ENCODE measurements around the gene PRCC.
A peak's percentile ranks its signal among the peaks of the same experiment; 100 is the strongest.

PRCC gene

DNA sequence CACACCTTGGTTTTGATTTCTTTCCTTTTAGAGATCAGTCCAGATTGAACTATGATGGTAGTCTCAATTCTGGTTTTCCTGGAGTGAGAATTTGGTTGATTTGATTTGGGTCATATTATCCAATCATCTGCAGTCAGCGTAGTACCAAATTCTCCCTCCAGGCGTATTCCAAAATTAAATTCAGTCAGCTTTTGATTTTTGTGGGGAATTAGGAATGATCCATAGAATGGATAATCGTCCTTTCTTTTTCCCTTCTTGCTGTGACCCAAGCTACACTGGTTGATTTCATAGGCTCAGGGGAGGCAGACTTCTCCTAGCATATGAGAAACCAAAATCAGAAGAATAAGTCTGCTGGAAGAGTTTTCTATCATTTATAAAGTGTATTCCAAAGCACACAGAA is 4.9 kb downstream of the PRCC start:
- H4K5ac ChIP-seq (ENCODE audit: low read length): no peak overlapping the region
- no peaks in the 10 kb centered on the region for H3K27me3 ChIP-seq (ENCODE audit: insufficient read depth, low read length, poor library complexity)
- H3K4me2 ChIP-seq (ENCODE audit: low read length): no peak overlapping the region
- DNase-seq: no peak
- no peak overlapping the region for H3K9ac ChIP-seq (ENCODE audit: low read length)
- H2BK5ac ChIP-seq (ENCODE audit: low read length): no peak overlapping the region
- WGBS (ENCODE audit: extremely low coverage, insufficient coverage, low lambda C conversion rate): no CpG with 5 or more reads among the region's 3 CpGs
- H3K18ac ChIP-seq (ENCODE audit: low read length): no peak overlapping the region
- H2BK120ac ChIP-seq (ENCODE audit: low read depth, low read length): no peak overlapping the region
- no peak overlapping the region for H2AK5ac ChIP-seq (ENCODE audit: low read length)
- H3K4ac ChIP-seq (ENCODE audit: low read depth, low read length): no peak overlapping the region
- no peak overlapping the region for H3K27ac ChIP-seq (ENCODE audit: low read depth, low read length)
- no peak overlapping the region for H3K4me3 ChIP-seq (ENCODE audit: low read length)
- no peak overlapping the region for H2BK15ac ChIP-seq (replicated peaks; ENCODE audit: low read depth)
- no peak overlapping the region for H3K56ac ChIP-seq (ENCODE audit: low read length)
- peaks cover 4% of the 10 kb centered on the region for H3K36me3 ChIP-seq (ENCODE audit: control insufficient read depth, insufficient read depth, low read length)
- H3K4me1 ChIP-seq (ENCODE audit: control insufficient read depth, low read depth, low read length): peaks cover 11% of the 10 kb centered on the region
- no peak overlapping the region for H3K23ac ChIP-seq (ENCODE audit: low read length)
- no peak overlapping the region for H4K8ac ChIP-seq (ENCODE audit: low read depth, low read length)
- peaks cover 20% of the 10 kb centered on the region for H3K79me1 ChIP-seq (ENCODE audit: low read length)
- H3K79me2 ChIP-seq (ENCODE audit: control insufficient read depth, insufficient read depth, low read length): peaks cover 78% of the 10 kb centered on the region

DNA sequence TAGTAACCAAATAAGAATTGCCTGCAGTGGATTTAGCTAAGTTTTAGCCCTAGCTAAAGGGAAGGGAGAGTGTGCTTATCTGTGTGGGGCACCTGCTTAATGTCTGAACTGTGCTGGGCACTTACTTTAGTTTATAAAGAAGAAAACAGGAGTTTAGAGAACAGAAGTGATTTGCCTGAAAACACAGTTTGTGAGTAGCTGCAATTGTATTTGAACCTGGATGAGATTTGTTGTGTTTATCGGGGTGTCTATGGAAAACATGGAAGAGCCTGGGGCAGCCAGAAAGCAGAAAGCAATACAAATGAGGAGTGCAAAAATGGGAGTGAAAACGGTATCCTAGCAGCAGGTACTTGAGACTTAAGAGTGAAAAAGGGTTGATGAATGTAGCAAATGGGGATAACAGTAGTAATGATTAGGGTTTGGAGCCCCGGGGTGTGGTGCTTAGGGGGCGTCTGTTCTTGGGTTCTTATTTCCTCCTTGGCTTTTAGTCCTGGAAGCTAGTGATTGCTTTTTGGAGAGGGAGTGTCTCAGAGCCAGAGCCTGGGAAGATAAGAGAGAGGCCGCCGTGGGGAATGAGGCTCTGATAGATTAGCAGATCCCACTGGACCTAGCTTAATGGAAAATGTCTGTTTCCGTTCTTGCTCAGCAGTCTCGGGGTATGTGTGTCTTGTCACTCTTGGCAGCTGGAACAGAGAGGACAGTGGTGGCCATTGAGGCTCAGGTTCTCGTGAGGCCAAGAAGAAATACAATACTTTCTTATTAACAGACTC is 5.6 kb downstream of the PRCC start:
- Histone ChIP-seq H3K4me1 (ENCODE audit: control insufficient read depth, low read depth, low read length) (peaks cover 11% of the 10 kb centered on the region), H3K79me2 (ENCODE audit: control insufficient read depth, insufficient read depth, low read length) (peaks cover 77% of the 10 kb centered on the region), H2AK5ac (ENCODE audit: low read length) (no peak overlapping the region), H3K56ac (ENCODE audit: low read length) (no peak overlapping the region), H4K8ac (ENCODE audit: low read depth, low read length) (no peak overlapping the region), H3K23ac (ENCODE audit: low read length) (no peak overlapping the region), H3K4me2 (ENCODE audit: low read length) (no peak overlapping the region), H3K79me1 (ENCODE audit: low read length) (peaks cover 20% of the 10 kb centered on the region), H2BK15ac (replicated peaks; ENCODE audit: low read depth) (no peak overlapping the region), H3K27ac (ENCODE audit: low read depth, low read length) (no peak overlapping the region), H3K18ac (ENCODE audit: low read length) (no peak overlapping the region), H3K36me3 (ENCODE audit: control insufficient read depth, insufficient read depth, low read length) (peaks cover 4% of the 10 kb centered on the region), H3K9ac (ENCODE audit: low read length) (no peak overlapping the region), H3K4me3 (ENCODE audit: low read length) (no peak overlapping the region), H2BK120ac (ENCODE audit: low read depth, low read length) (no peak overlapping the region), H3K4ac (ENCODE audit: low read depth, low read length) (no peak overlapping the region), H4K5ac (ENCODE audit: low read length) (no peak overlapping the region), H2BK5ac (ENCODE audit: low read length) (no peak overlapping the region), H3K27me3 (ENCODE audit: insufficient read depth, low read length, poor library complexity) (no peaks in the 10 kb centered on the region)
- peak; percentile 57 for DNase-seq
- WGBS (ENCODE audit: extremely low coverage, insufficient coverage, low lambda C conversion rate): no CpG with 5 or more reads among the region's 9 CpGs

DNA sequence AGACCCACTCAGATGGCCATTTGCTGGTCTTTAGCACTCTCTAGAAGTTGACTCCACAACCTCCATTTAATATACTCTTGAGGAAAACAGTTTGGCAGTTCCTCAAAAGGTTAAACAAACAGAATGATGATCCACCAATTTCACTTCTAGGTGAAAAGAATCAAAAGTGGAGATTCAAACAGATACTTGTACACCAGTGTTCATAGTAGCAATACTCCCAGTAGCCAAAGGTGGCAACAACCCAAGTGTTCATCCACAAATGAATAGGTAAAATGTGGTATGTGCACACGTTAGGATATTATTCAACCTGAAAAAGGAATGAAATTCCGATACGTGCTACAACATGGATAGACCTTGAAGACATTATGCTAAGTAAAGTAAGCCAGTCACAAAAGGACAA is 6.3 kb downstream of the PRCC start:
- peaks cover 76% of the 10 kb centered on the region for H3K79me2 ChIP-seq (ENCODE audit: control insufficient read depth, insufficient read depth, low read length)
- H3K4me3 ChIP-seq (ENCODE audit: low read length): no peak overlapping the region
- no peak overlapping the region for H3K4ac ChIP-seq (ENCODE audit: low read depth, low read length)
- no peak overlapping the region for H4K8ac ChIP-seq (ENCODE audit: low read depth, low read length)
- no peak overlapping the region for H2BK120ac ChIP-seq (ENCODE audit: low read depth, low read length)
- H3K27me3 ChIP-seq (ENCODE audit: insufficient read depth, low read length, poor library complexity): no peaks in the 10 kb centered on the region
- no peak overlapping the region for H2BK15ac ChIP-seq (replicated peaks; ENCODE audit: low read depth)
- peaks cover 20% of the 10 kb centered on the region for H3K79me1 ChIP-seq (ENCODE audit: low read length)
- H3K4me2 ChIP-seq (ENCODE audit: low read length): no peak overlapping the region
- no peak overlapping the region for H2BK5ac ChIP-seq (ENCODE audit: low read length)
- H3K36me3 ChIP-seq (ENCODE audit: control insufficient read depth, insufficient read depth, low read length): peaks cover 4% of the 10 kb centered on the region
- DNase-seq: no peak
- no peak overlapping the region for H3K18ac ChIP-seq (ENCODE audit: low read length)
- peaks cover 11% of the 10 kb centered on the region for H3K4me1 ChIP-seq (ENCODE audit: control insufficient read depth, low read depth, low read length)
- H3K56ac ChIP-seq (ENCODE audit: low read length): no peak overlapping the region
- H3K23ac ChIP-seq (ENCODE audit: low read length): no peak overlapping the region
- H3K27ac ChIP-seq (ENCODE audit: low read depth, low read length): no peak overlapping the region
- no peak overlapping the region for H4K5ac ChIP-seq (ENCODE audit: low read length)
- H2AK5ac ChIP-seq (ENCODE audit: low read length): no peak overlapping the region
- WGBS (ENCODE audit: extremely low coverage, insufficient coverage, low lambda C conversion rate): no CpG with 5 or more reads among the region's 3 CpGs
- no peak overlapping the region for H3K9ac ChIP-seq (ENCODE audit: low read length)

DNA sequence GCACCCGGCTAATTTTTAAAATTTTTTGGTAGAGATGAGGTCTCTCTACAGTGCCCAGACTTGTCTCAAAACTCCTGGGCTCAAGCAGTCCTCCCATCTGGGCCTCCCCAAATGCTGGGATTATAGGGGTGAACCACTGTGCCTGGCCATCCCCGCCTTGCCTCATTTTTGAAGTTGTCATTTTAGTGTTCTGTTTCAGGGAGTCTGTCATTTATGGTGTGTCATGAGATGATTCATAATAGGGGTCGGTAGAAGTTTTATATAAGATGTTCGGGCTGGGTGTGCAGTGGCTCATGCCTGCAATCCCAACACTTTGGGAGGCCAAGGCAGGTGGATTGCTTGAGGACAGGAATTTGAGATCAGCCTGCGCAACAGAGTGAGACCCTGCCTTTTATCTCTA is 8.5 kb downstream of the PRCC start:
- WGBS (ENCODE audit: extremely low coverage, insufficient coverage, low lambda C conversion rate): 100% methylated on average over 2 of the region's 5 CpGs
- no peak overlapping the region for H2AK5ac ChIP-seq (ENCODE audit: low read length)
- peaks cover 6% of the 10 kb centered on the region for H3K4me1 ChIP-seq (ENCODE audit: control insufficient read depth, low read depth, low read length)
- H3K4ac ChIP-seq (ENCODE audit: low read depth, low read length): no peak overlapping the region
- no peak overlapping the region for H4K5ac ChIP-seq (ENCODE audit: low read length)
- H2BK120ac ChIP-seq (ENCODE audit: low read depth, low read length): no peak overlapping the region
- no peak for DNase-seq
- no peaks in the 10 kb centered on the region for H3K27me3 ChIP-seq (ENCODE audit: insufficient read depth, low read length, poor library complexity)
- no peak overlapping the region for H3K56ac ChIP-seq (ENCODE audit: low read length)
- no peak overlapping the region for H3K4me2 ChIP-seq (ENCODE audit: low read length)
- no peak overlapping the region for H3K27ac ChIP-seq (ENCODE audit: low read depth, low read length)
- no peak overlapping the region for H3K4me3 ChIP-seq (ENCODE audit: low read length)
- no peak overlapping the region for H2BK5ac ChIP-seq (ENCODE audit: low read length)
- H3K79me1 ChIP-seq (ENCODE audit: low read length): peaks cover 13% of the 10 kb centered on the region
- H3K79me2 ChIP-seq (ENCODE audit: control insufficient read depth, insufficient read depth, low read length): peaks cover 65% of the 10 kb centered on the region
- peaks cover 4% of the 10 kb centered on the region for H3K36me3 ChIP-seq (ENCODE audit: control insufficient read depth, insufficient read depth, low read length)
- no peak overlapping the region for H3K9ac ChIP-seq (ENCODE audit: low read length)
- no peak overlapping the region for H2BK15ac ChIP-seq (replicated peaks; ENCODE audit: low read depth)
- H3K18ac ChIP-seq (ENCODE audit: low read length): no peak overlapping the region
- H4K8ac ChIP-seq (ENCODE audit: low read depth, low read length): no peak overlapping the region
- no peak overlapping the region for H3K23ac ChIP-seq (ENCODE audit: low read length)

DNA sequence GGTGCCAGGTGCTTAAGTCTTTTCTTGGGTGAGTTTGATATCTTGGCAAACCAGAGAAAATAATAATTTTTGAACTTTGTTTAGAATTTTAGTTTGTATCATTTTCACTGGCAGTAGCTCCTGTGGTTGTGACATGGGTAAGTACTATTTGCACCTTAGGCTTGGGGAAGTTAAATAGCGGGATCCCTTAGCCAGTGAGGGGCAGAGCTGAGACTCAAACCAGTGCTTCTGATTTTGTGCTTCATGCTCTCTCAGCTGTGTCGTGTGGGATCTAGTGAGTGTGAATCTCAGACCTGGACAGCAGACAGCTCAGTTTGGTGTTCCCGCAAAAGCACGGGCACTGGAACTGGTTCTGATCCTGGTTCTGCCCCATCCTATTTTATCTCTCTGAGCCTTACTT is 9.6 kb downstream of the PRCC start:
- H3K27me3 ChIP-seq (ENCODE audit: insufficient read depth, low read length, poor library complexity): no peaks in the 10 kb centered on the region
- H3K4ac ChIP-seq (ENCODE audit: low read depth, low read length): no peak overlapping the region
- peak; percentile 22 for DNase-seq

DNA sequence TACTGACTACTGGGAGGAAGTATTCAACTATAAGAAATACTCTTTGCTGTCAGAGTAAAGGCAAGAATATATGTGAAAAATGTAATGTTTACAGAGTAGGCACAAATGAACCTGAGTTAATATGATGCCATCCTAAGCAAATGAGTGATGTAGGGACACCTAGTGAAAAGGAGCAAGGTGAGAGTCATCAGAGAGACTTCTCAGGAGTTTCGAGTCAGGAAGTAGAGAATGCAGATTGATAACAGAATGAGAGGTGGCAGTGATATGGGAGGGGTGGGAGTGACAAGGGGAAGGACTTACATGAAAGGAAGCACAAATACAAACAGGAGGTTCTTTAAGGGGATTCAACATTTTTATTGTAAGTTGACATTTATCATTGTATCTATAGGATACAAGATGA is 10.2 kb downstream of the PRCC start:
- no peak overlapping the region for H3K4me2 ChIP-seq (ENCODE audit: low read length)

More for the DNA sequence above, 9.6 kb downstream of the PRCC start:
- Histone ChIP-seq H2BK5ac (ENCODE audit: low read length) (no peak overlapping the region), H3K23ac (ENCODE audit: low read length) (no peak overlapping the region), H3K36me3 (ENCODE audit: control insufficient read depth, insufficient read depth, low read length) (peaks cover 3% of the 10 kb centered on the region), H2AK5ac (ENCODE audit: low read length) (no peak overlapping the region), H4K5ac (ENCODE audit: low read length) (no peak overlapping the region), H3K4me3 (ENCODE audit: low read length) (no peak overlapping the region), H3K56ac (ENCODE audit: low read length) (no peak overlapping the region), H3K9ac (ENCODE audit: low read length) (no peak overlapping the region), H3K79me2 (ENCODE audit: control insufficient read depth, insufficient read depth, low read length) (peaks cover 66% of the 10 kb centered on the region), H2BK120ac (ENCODE audit: low read depth, low read length) (no peak overlapping the region), H2BK15ac (replicated peaks; ENCODE audit: low read depth) (no peak overlapping the region), H3K18ac (ENCODE audit: low read length) (no peak overlapping the region), H3K4me1 (ENCODE audit: control insufficient read depth, low read depth, low read length) (peaks cover 2% of the 10 kb centered on the region), H3K79me1 (ENCODE audit: low read length) (peaks cover 13% of the 10 kb centered on the region), H3K27ac (ENCODE audit: low read depth, low read length) (no peak overlapping the region), H4K8ac (ENCODE audit: low read depth, low read length) (no peak overlapping the region), H3K4me2 (ENCODE audit: low read length) (no peak overlapping the region)
- no CpG with 5 or more reads among the region's 4 CpGs for WGBS (ENCODE audit: extremely low coverage, insufficient coverage, low lambda C conversion rate)

More for the DNA sequence above, 10.2 kb downstream of the PRCC start:
- Histone ChIP-seq H3K4ac (ENCODE audit: low read depth, low read length) (no peak overlapping the region), H3K27me3 (ENCODE audit: insufficient read depth, low read length, poor library complexity) (no peaks in the 10 kb centered on the region), H3K9ac (ENCODE audit: low read length) (no peak overlapping the region), H3K79me1 (ENCODE audit: low read length) (peaks cover 14% of the 10 kb centered on the region), H2BK15ac (replicated peaks; ENCODE audit: low read depth) (no peak overlapping the region), H3K27ac (ENCODE audit: low read depth, low read length) (no peak overlapping the region), H2BK120ac (ENCODE audit: low read depth, low read length) (no peak overlapping the region), H3K79me2 (ENCODE audit: control insufficient read depth, insufficient read depth, low read length) (peaks cover 62% of the 10 kb centered on the region), H3K4me1 (ENCODE audit: control insufficient read depth, low read depth, low read length) (peaks cover 2% of the 10 kb centered on the region), H4K8ac (ENCODE audit: low read depth, low read length) (no peak overlapping the region), H3K23ac (ENCODE audit: low read length) (no peak overlapping the region), H4K5ac (ENCODE audit: low read length) (no peak overlapping the region), H3K56ac (ENCODE audit: low read length) (no peak overlapping the region), H2BK5ac (ENCODE audit: low read length) (no peak overlapping the region), H3K18ac (ENCODE audit: low read length) (no peak overlapping the region), H3K4me3 (ENCODE audit: low read length) (no peak overlapping the region), H2AK5ac (ENCODE audit: low read length) (no peak overlapping the region), H3K36me3 (ENCODE audit: control insufficient read depth, insufficient read depth, low read length) (peaks cover 3% of the 10 kb centered on the region)
- WGBS (ENCODE audit: extremely low coverage, insufficient coverage, low lambda C conversion rate): no CpG with 5 or more reads among the region's 1 CpG
- DNase-seq: peak; percentile 59

Measured in mesendoderm (in vitro differentiated cells).